Measurements from ENCODE around the gene LCE7A. TPM values are rescaled to one million over a fixed set of nuclear protein-coding genes. Genes with fewer than 3 reads are reported as not detected.
A peak's percentile ranks its signal among the peaks of the same experiment; 100 is the strongest.

Gene LCE7A
- total RNA-seq, 6 experiments from 2014 or later = not detected

GRCh38 chr1:152866321-152866720 lies 6.5 kb downstream of the LCE7A start:
- Histone ChIP-seq H3K4me3 (no peak overlapping the region), H3K9me3 (no peaks in the 10 kb centered on the region), H3K36me3 (no peaks in the 10 kb centered on the region), H3K27ac (no peak overlapping the region), H3K4me1 (no peaks in the 10 kb centered on the region), H3K27me3 (no peaks in the 10 kb centered on the region)
- WGBS (ENCODE audit: insufficient coverage, low coverage, low lambda C conversion rate, missing lambda C conversion rate) = 70% methylated on average over 2 of the region's 2 CpGs
- ATAC-seq = no peak
- DNase-seq = no peak
- intact Hi-C loops (cut with DNase I) = no loop called here
- TF ChIP-seq POLR2A (IDR thresholded peaks at IDR 0.05) = no peak
- TF ChIP-seq, protein P1, sequence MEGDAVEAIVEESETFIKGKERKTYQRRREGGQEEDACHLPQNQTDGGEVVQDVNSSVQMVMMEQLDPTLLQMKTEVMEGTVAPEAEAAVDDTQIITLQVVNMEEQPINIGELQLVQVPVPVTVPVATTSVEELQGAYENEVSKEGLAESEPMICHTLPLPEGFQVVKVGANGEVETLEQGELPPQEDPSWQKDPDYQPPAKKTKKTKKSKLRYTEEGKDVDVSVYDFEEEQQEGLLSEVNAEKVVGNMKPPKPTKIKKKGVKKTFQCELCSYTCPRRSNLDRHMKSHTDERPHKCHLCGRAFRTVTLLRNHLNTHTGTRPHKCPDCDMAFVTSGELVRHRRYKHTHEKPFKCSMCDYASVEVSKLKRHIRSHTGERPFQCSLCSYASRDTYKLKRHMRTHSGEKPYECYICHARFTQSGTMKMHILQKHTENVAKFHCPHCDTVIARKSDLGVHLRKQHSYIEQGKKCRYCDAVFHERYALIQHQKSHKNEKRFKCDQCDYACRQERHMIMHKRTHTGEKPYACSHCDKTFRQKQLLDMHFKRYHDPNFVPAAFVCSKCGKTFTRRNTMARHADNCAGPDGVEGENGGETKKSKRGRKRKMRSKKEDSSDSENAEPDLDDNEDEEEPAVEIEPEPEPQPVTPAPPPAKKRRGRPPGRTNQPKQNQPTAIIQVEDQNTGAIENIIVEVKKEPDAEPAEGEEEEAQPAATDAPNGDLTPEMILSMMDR (IDR thresholded peaks at IDR 0.05) = no peak

- no peaks in the 10 kb centered on the region for H3K4me1 ChIP-seq
- 25% methylated on average over 9 of the region's 9 CpGs for WGBS (ENCODE audit: insufficient coverage, low coverage, low lambda C conversion rate, missing lambda C conversion rate)
- H3K27me3 ChIP-seq = no peaks in the 10 kb centered on the region
- TF ChIP-seq, protein P1 (IDR thresholded peaks at IDR 0.05) = peak; percentile 58 to 81 (median 74)
- TF ChIP-seq POLR2A (IDR thresholded peaks at IDR 0.05) = no peak
- intact Hi-C loops (cut with DNase I) = no loop called here
- H3K9me3 ChIP-seq = no peaks in the 10 kb centered on the region
- ATAC-seq (peak; percentile 93 to 97 (median 94)), DNase-seq (peak in 2 of 3 donors; percentile 58 to 78)
- no peak overlapping the region for H3K4me3 ChIP-seq
- H3K36me3 ChIP-seq = no peaks in the 10 kb centered on the region
- H3K27ac ChIP-seq = no peak overlapping the region
These were observed 10.1 kb downstream of the LCE7A start for GRCh38 chr1:152869808-152870419.

GRCh38 chr1:152870831-152871730 lies 11.3 kb downstream of the LCE7A start:
- no peak for TF ChIP-seq POLR2A (IDR thresholded peaks at IDR 0.05)
- TF ChIP-seq, protein P1 (IDR thresholded peaks at IDR 0.05) = peak; percentile 41 to 57 (median 50)
- Histone ChIP-seq H3K4me1 (no peaks in the 10 kb centered on the region), H3K27me3 (no peaks in the 10 kb centered on the region), H3K9me3 (no peaks in the 10 kb centered on the region), H3K4me3 (no peak overlapping the region), H3K27ac (no peak overlapping the region), H3K36me3 (no peaks in the 10 kb centered on the region)
- intact Hi-C loops (cut with DNase I) = no loop called here
- DNase-seq (peak in 1 of 3 donors; percentile 52), ATAC-seq (peak; percentile 82 to 88 (median 84))
- WGBS (ENCODE audit: insufficient coverage, low coverage, low lambda C conversion rate, missing lambda C conversion rate) = 36% methylated on average over 13 of the region's 17 CpGs

DNA sequence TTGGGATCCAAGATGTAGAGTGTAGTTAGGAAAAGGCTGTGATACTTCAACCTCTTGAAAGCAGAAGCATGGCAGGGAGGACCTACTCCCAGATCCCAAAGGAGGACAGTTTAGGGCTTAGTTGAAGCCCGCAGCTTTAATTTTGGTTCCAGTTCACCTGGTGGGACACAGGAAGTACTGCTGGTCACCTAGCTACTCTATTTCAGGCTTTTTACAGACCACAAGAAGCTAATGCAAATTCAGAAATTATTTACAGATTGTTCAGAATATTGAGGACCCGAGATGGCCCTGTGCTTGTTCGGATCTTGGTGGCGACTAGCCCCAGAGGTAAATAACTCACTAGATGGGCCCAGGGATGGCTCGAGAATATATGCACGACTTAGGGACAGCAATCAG lies 11.9 kb downstream of the LCE7A start:
- Histone ChIP-seq H3K4me3 (no peak overlapping the region), H3K27ac (no peak overlapping the region), H3K27me3 (no peaks in the 10 kb centered on the region), H3K4me1 (peaks cover 0 to 4% (median 2%) of the 10 kb centered on the region in 4 donors), H3K9me3 (no peaks in the 10 kb centered on the region), H3K36me3 (no peaks in the 10 kb centered on the region)
- no peak for DNase-seq
- no peak for TF ChIP-seq POLR2A (IDR thresholded peaks at IDR 0.05)
- TF ChIP-seq, protein P1 (IDR thresholded peaks at IDR 0.05) = peak in 1 of 4 donors; percentile 0
- no peak for ATAC-seq
- intact Hi-C loops (cut with DNase I) = no loop called here
- 75% methylated on average over 3 of the region's 6 CpGs for WGBS (ENCODE audit: insufficient coverage, low coverage, low lambda C conversion rate, missing lambda C conversion rate)

Data from right lobe of liver (tissue), 6 donors.